ENCODE measurements around the gene TTLL6. TPM values are rescaled to one million over a fixed set of nuclear protein-coding genes. Genes with fewer than 3 reads are reported as not detected.

TTLL6 gene
- total RNA-seq: under 0.01 and 0.44 TPM in 2 replicates

GRCh38 chr17:48816774-48817590, at the start of gene TTLL6:
TSS of gene TTLL6 (minus strand) at chr17:48817229. CDS start at chr17:48817072, 157 bp downstream.

GRCh38 chr17:48830840-48831548, 14.0 kb upstream of the TTLL6 start, which contains the start of gene CALCOCO2:
TSS of gene CALCOCO2 (plus strand) at chr17:48831035. CDS start at chr17:48841708, 10,673 bp downstream.

GRCh38 chr17:48728232-48729231, 88.5 kb downstream of the TTLL6 start, which contains the start of gene HOXB13:
TSS of gene HOXB13 (minus strand) at chr17:48728750. CDS start at chr17:48728593, 157 bp downstream.

GRCh38 chr17:48722915-48723422, 94.1 kb downstream of the TTLL6 start, which contains the start of gene PRAC2:
TSS of gene PRAC2 (plus strand) at chr17:48723185. CDS start at chr17:48724411, 1,226 bp downstream.

GRCh38 chr17:48722201-48722907, 94.7 kb downstream of the TTLL6 start, which contains the start of gene PRAC1:
TSS of gene PRAC1 (minus strand) at chr17:48722518. CDS start at chr17:48722392, 126 bp downstream.

Small RNAs within 50 kb of the gene (small RNA-seq; reads per million reads assigned to genes)
- gene COX6B1P2 (ENCODE audit: low replicate concordance): not detected
- not detected for gene MIR3185 (ENCODE audit: low replicate concordance)
- gene RF02132 (ENCODE audit: low replicate concordance): not detected
- not detected for gene RF02133 (ENCODE audit: low replicate concordance)
- not detected for gene RN7SL125P (ENCODE audit: low replicate concordance)

Other genes with a start within 250 kb of the TTLL6 start
- under 0.01 and 0.57 TPM in 2 replicates for gene HOXB4, start 238.9 kb downstream of the TTLL6 start, total RNA-seq
- gene HOXB3, start 227.0 kb downstream of the TTLL6 start, total RNA-seq: 0.22 and 1.6 TPM in 2 replicates
- gene HOXB5, start 223.4 kb downstream of the TTLL6 start, total RNA-seq: under 0.01 TPM in 1 of 2 replicates, not detected in the other
- gene HOXB6, start 212.2 kb downstream of the TTLL6 start, total RNA-seq: under 0.01 and 0.29 TPM in 2 replicates
- 0.66 and 1.1 TPM in 2 replicates for gene HOXB7, start 206.2 kb downstream of the TTLL6 start, total RNA-seq
- not detected in 2 replicates for gene HOXB8, start 201.9 kb downstream of the TTLL6 start, total RNA-seq
- 0.22 TPM in 1 of 2 replicates, not detected in the other for gene HOXB9, start 190.9 kb downstream of the TTLL6 start, total RNA-seq
- gene PRAC1, start 94.7 kb downstream of the TTLL6 start, total RNA-seq: not detected in 2 replicates
- gene PRAC2, start 94.0 kb downstream of the TTLL6 start, total RNA-seq: 0.66 TPM in 1 of 2 replicates, not detected in the other
- gene HOXB13, start 88.5 kb downstream of the TTLL6 start, total RNA-seq: 1.6 and 1.8 TPM in 2 replicates
- gene CALCOCO2, start 13.8 kb upstream of the TTLL6 start, total RNA-seq: 61.6 and 108 TPM in 2 replicates
- 24.5 and 101 TPM in 2 replicates for gene ATP5MC1, start 75.6 kb upstream of the TTLL6 start, total RNA-seq
- gene UBE2Z, start 91.2 kb upstream of the TTLL6 start, total RNA-seq: 107 and 154 TPM in 2 replicates
- 101 and 107 TPM in 2 replicates for gene SNF8, start 127.6 kb upstream of the TTLL6 start, total RNA-seq
- gene GIP, start 151.4 kb upstream of the TTLL6 start, total RNA-seq: not detected in 2 replicates
- 30.6 and 49.0 TPM in 2 replicates for gene IGF2BP1, start 180.2 kb upstream of the TTLL6 start, total RNA-seq